H1 (cell line): ENCODE data around the gene PLCB1. TPM values are rescaled to one million over a fixed set of nuclear protein-coding genes. Genes with fewer than 3 reads are reported as not detected.

Experiments
- CTCF ChIA-PET: fragments of 300-600 bp; sonication (Branson Sonifier 250); formaldehyde crosslinking; loops from one replicate; lab custom pipeline; 2021; ENCODE audit not compliant: partially characterized antibody; lab: Charles Lee
- POLR2A ChIA-PET: fragments of 300-600 bp; sonication (Branson Sonifier 250); formaldehyde crosslinking; loops from one replicate; lab custom pipeline; 2021; ENCODE audit warnings: inconsistent platforms; ENCODE audit not compliant: partially characterized antibody; lab: Charles Lee
- DNase-seq, 2 experiments: peaks; one replicate each; pipeline versions ENCODE4 v3.0.0 to v3.0.0-alpha.2; 2010 to 2022; ENCODE audit warnings: low spot score in 2 of 2, low read depth in 1 of 2, mixed read lengths in 1 of 2
- FAIRE-seq: peaks from 2 replicates; lab custom pipeline; 2011; peaks lifted over from hg19 to GRCh38; lab: Jason Lieb, UNC
- H2AFZ ChIP-seq: 2 replicates; pipeline ENCODE4 v1.8.1; 2012; ENCODE audit warnings: low read length, inconsistent platforms
- H2AK5ac ChIP-seq: 2 replicates; pipeline ENCODE4 v1.6.1; 2013; ENCODE audit warnings: low read depth, low read length
- H2BK120ac ChIP-seq: replicated peaks from 2 replicates; pipeline ENCODE3; 2013; ENCODE audit warnings: low read depth, low read length, inconsistent platforms
- H2BK12ac ChIP-seq: 2 replicates; pipeline ENCODE4 v1.6.1; 2013; ENCODE audit warnings: low read depth, low read length
- H2BK15ac ChIP-seq: 2 replicates; pipeline ENCODE4 v1.6.1; 2013; ENCODE audit warnings: low read length
- H2BK20ac ChIP-seq: 2 replicates; pipeline ENCODE4 v1.6.1; 2013; ENCODE audit warnings: low read length
- H2BK5ac ChIP-seq: 2 replicates; pipeline ENCODE4 v1.6.1; 2013; ENCODE audit warnings: low read depth, low read length
- H3K14ac ChIP-seq: 2 replicates; pipeline ENCODE4 v1.6.1; 2013; ENCODE audit warnings: inconsistent platforms; ENCODE audit not compliant: insufficient read length
- H3K18ac ChIP-seq: 2 replicates; pipeline ENCODE4 v1.6.1; 2013; ENCODE audit warnings: low read length; ENCODE audit errors: extremely low read depth
- H3K23ac ChIP-seq: 2 replicates; pipeline ENCODE4 v1.6.1; 2013; ENCODE audit warnings: inconsistent platforms; ENCODE audit not compliant: insufficient read length
- H3K23me2 ChIP-seq: 2 replicates; pipeline ENCODE4 v1.6.1; 2013; ENCODE audit warnings: low read depth, low read length
- H3K27ac ChIP-seq: 2 replicates; pipeline ENCODE4 v1.6.1; 2011; ENCODE audit warnings: low read depth, low read length, inconsistent platforms
- H3K27me3 ChIP-seq, 4 experiments: replicated peaks in 1 of 4; 1 replicate in 1 of 4; 2 replicates in 3 of 4; pipeline versions ENCODE4 v1.6.1 to v1.8.1; 2011 to 2013; ENCODE audit warnings: low read length in 3 of 4, mild to moderate bottlenecking in 3 of 4, inconsistent platforms in 2 of 4, mixed read lengths in 2 of 4, moderate library complexity in 1 of 4; ENCODE audit not compliant: control insufficient read depth in 3 of 4, insufficient read depth in 3 of 4; ENCODE audit errors: extremely low read depth in 1 of 4
- H3K36me3 ChIP-seq, 4 experiments: 2 replicates each; pipeline versions ENCODE4 v1.6.1 to v1.8.1; 2011 to 2013; ENCODE audit warnings: mild to moderate bottlenecking in 4 of 4, low read length in 3 of 4, moderate library complexity in 2 of 4, control low read depth in 1 of 4, inconsistent platforms in 1 of 4; ENCODE audit not compliant: insufficient read depth in 4 of 4, control insufficient read depth in 2 of 4
- H3K4ac ChIP-seq: replicated peaks from 2 replicates; pipeline ENCODE3; 2013; ENCODE audit warnings: low read length, low read depth, mixed read lengths, inconsistent platforms; ENCODE audit not compliant: insufficient read length
- H3K4me1 ChIP-seq, 4 experiments: replicated peaks in 1 of 4; 1 replicate in 1 of 4; 2 replicates in 3 of 4; pipeline versions ENCODE4 v1.6.1 to v1.8.1; 2011 to 2013; ENCODE audit warnings: low read length in 3 of 4, inconsistent platforms in 2 of 4, mixed read lengths in 1 of 4; ENCODE audit not compliant: insufficient read depth in 4 of 4, control insufficient read depth in 3 of 4
- H3K4me2 ChIP-seq, 2 experiments: 2 replicates each; pipeline versions ENCODE4 v1.6.1 to v1.8.1; 2011 to 2013; ENCODE audit warnings: low read depth in 2 of 2, low read length in 2 of 2, control low read depth in 1 of 2, inconsistent platforms in 1 of 2, mild to moderate bottlenecking in 1 of 2; ENCODE audit not compliant: insufficient read depth in 1 of 2
- H3K4me3 ChIP-seq, 4 experiments: fragments of 200-600, 300-600 bp in 1 of 4; sonication (generic), shearing (Covaris generic), sonication (Bioruptor Twin) in 1 of 4; 2 replicates each; pipeline versions ENCODE4 v1.5.1 to v1.8.1; 2011 to 2016; ENCODE audit warnings: low read length in 4 of 4, low read depth in 3 of 4, control low read depth in 2 of 4, inconsistent platforms in 2 of 4, mild to moderate bottlenecking in 2 of 4, mixed read lengths in 1 of 4, moderate library complexity in 1 of 4; ENCODE audit not compliant: insufficient read depth in 2 of 4; ENCODE audit errors: extremely low read depth in 1 of 4
- H3K56ac ChIP-seq: replicated peaks from 2 replicates; pipeline ENCODE3; 2013; ENCODE audit warnings: low read depth, mild to moderate bottlenecking, mixed read lengths, low read length, inconsistent platforms; ENCODE audit not compliant: insufficient read length
- H3K79me1 ChIP-seq: 2 replicates; pipeline ENCODE4 v1.6.1; 2013; ENCODE audit warnings: low read depth, low read length, control low read depth
- H3K79me2 ChIP-seq, 2 experiments: 2 replicates each; pipeline versions ENCODE4 v1.6.1 to v1.8.1; 2012 to 2013; ENCODE audit warnings: low read length in 2 of 2, mild to moderate bottlenecking in 2 of 2, inconsistent platforms in 1 of 2; ENCODE audit not compliant: insufficient read depth in 2 of 2, control insufficient read depth in 1 of 2
- H3K9ac ChIP-seq, 4 experiments: replicated peaks in 1 of 4; 1 replicate in 1 of 4; 2 replicates in 3 of 4; pipeline versions ENCODE4 v1.6.1 to v1.8.1; 2011 to 2013; ENCODE audit warnings: low read depth in 3 of 4, low read length in 3 of 4, control low read depth in 2 of 4, mild to moderate bottlenecking in 2 of 4, moderate library complexity in 2 of 4, inconsistent platforms in 1 of 4; ENCODE audit errors: extremely low read depth in 1 of 4
- H3K9me3 ChIP-seq, 2 experiments: 2 replicates each; pipeline versions ENCODE4 v1.6.1 to v1.8.1; 2012 to 2013; ENCODE audit warnings: mild to moderate bottlenecking in 2 of 2, moderate library complexity in 2 of 2, control low read depth in 1 of 2, inconsistent platforms in 1 of 2, low read depth in 1 of 2, low read length in 1 of 2, mixed read lengths in 1 of 2; ENCODE audit not compliant: insufficient read depth in 2 of 2
- H4K20me1 ChIP-seq, 2 experiments: replicated peaks in 1 of 2; 2 replicates each; pipeline versions ENCODE3 to v1.8.1; 2011 to 2013; ENCODE audit warnings: inconsistent platforms in 2 of 2, low read length in 2 of 2, mild to moderate bottlenecking in 1 of 2; ENCODE audit not compliant: insufficient read depth in 2 of 2, control insufficient read depth in 1 of 2
- H4K5ac ChIP-seq: 2 replicates; pipeline ENCODE4 v1.6.1; 2013; ENCODE audit warnings: low read length, low read depth, mixed read lengths, inconsistent platforms; ENCODE audit not compliant: insufficient read length
- H4K8ac ChIP-seq: 2 replicates; pipeline ENCODE4 v1.8.0; 2013; ENCODE audit warnings: mild to moderate bottlenecking, moderate library complexity, low read length, inconsistent platforms; ENCODE audit not compliant: insufficient read depth; ENCODE audit errors: extremely low read depth
- H4K91ac ChIP-seq: replicated peaks from 2 replicates; pipeline ENCODE3; 2013; ENCODE audit warnings: low read length, mixed read lengths, inconsistent platforms; ENCODE audit not compliant: insufficient read length
- BRCA1 ChIP-seq: IDR thresholded peaks from 2 replicates; pipeline ENCODE4 v1.6.1; 2012; ENCODE audit warnings: low read depth, low read length, improper control_type of control experiment
- EGR1 ChIP-seq: IDR thresholded peaks from 2 replicates; pipeline ENCODE4 v1.6.1; 2011; ENCODE audit warnings: low read depth, low read length, borderline replicate concordance
- FOSL1 ChIP-seq: IDR thresholded peaks from 2 replicates; pipeline ENCODE4 v1.6.1; 2011; ENCODE audit warnings: mild to moderate bottlenecking, low read depth, low read length, moderate library complexity; ENCODE audit not compliant: insufficient read depth
- GTF2F1 ChIP-seq: IDR thresholded peaks from 2 replicates; pipeline ENCODE4 v1.6.1; 2012; ENCODE audit warnings: low read depth, low read length, improper control_type of control experiment, borderline replicate concordance
- RFX5 ChIP-seq: IDR thresholded peaks from 2 replicates; pipeline ENCODE4 v1.6.1; 2011; ENCODE audit warnings: low read depth, low read length, improper control_type of control experiment, borderline replicate concordance
- SAP30 ChIP-seq: fragments of 300-600 bp; sonication (generic); IDR thresholded peaks from 2 replicates; pipeline ENCODE4 v1.7.1; 2012; ENCODE audit warnings: low read length, moderate library complexity, mild to moderate bottlenecking, inconsistent platforms; ENCODE audit not compliant: insufficient read depth, insufficient replicate concordance
- SIX5 ChIP-seq: IDR thresholded peaks from 2 replicates; pipeline ENCODE4 v1.6.1; 2011; ENCODE audit warnings: mild to moderate bottlenecking, low read depth, low read length
- TAF7 ChIP-seq: optimal IDR thresholded peaks from 2 replicates; pipeline ENCODE3; 2011; ENCODE audit warnings: low read depth, mild to moderate bottlenecking, inconsistent platforms, low read length, moderate library complexity, borderline replicate concordance
- WGBS, 2 experiments: shearing (Covaris generic) in 1 of 2; methylation state at CpG; one replicate each; pipeline versions ENCODE4 v1.1.6 to v1.1.7; 2013 to 2015; ENCODE audit warnings: low lambda C conversion rate in 2 of 2, mixed read lengths in 2 of 2, inconsistent platforms in 1 of 2, low coverage in 1 of 2, missing lambda C conversion rate in 1 of 2; ENCODE audit not compliant: insufficient replicate concordance in 2 of 2, insufficient coverage in 1 of 2, insufficient read length in 1 of 2; ENCODE audit errors: extremely low coverage in 1 of 2, missing lambda C conversion rate in 1 of 2; 5-methylcytosine and 5-hydroxymethylcytosine counted together
- polyA plus RNA-seq, 7 experiments: library from polyadenylated mRNA; depleted of rRNA in 3 of 7; stranded (reverse) in 5 of 7; unstranded in 2 of 7; fragments of >200 nt in 5 of 7; fragments of 200-250 nt in 2 of 7; gene quantifications; 1 replicate in 5 of 7; 2 replicates in 1 of 7; 4 replicates in 1 of 7; pipeline versions ENCODE4 v1.2.1 to v1.2.3, GENCODE V29; 2011 to 2013; ENCODE audit warnings: missing spikeins in 2 of 7, mixed read lengths in 2 of 7
- total RNA-seq: library from RNA; stranded (reverse); fragmentation: NEBNext Ultra II Directional; extraction: Animal tissue kit (Norgen Biotek cat#: 25700); gene quantifications from 2 replicates; pipeline ENCODE4 v1.2.1, GENCODE V29; 2021
- TF ChIP-seq, protein P1 (sequence below): IDR thresholded peaks from 2 replicates; pipeline ENCODE4 v1.6.1; 2012; ENCODE audit warnings: inconsistent platforms
- TF ChIP-seq, protein P2 (sequence below): IDR thresholded peaks from 2 replicates; pipeline ENCODE4 v1.6.1; 2011; ENCODE audit warnings: low read depth, mild to moderate bottlenecking, low read length; ENCODE audit not compliant: insufficient read depth

Gene PLCB1
- total and polyA plus RNA-seq, 2 of the 8 experiments (the other 6 are each of a cell fraction or from before 2014, with no cell fraction given) = 2.6 to 9.1 TPM

- Histone ChIP-seq H3K36me3 (no peaks in the 10 kb centered on the region), H3K4me3 (no peak overlapping the region), H2BK120ac (no peak overlapping the region), H2AFZ (no peak overlapping the region), H3K9me3 (no peaks in the 10 kb centered on the region), H3K79me2 (no peaks in the 10 kb centered on the region), H3K23ac (no peak overlapping the region), H4K5ac (no peak overlapping the region), H2BK5ac (no peak overlapping the region), H2BK20ac (no peak overlapping the region), H3K23me2 (no peaks in the 10 kb centered on the region; the same call in 1 of the 2 replicates), H4K8ac (no peak overlapping the region), H3K27me3 (no peaks in the 10 kb centered on the region), H2BK15ac (no peak overlapping the region), H3K56ac (no peak overlapping the region), H4K20me1 (no peaks in the 10 kb centered on the region), H3K4ac (no peak overlapping the region), H3K4me1 (no peaks in the 10 kb centered on the region; a peak in 1 of 7 replicates), H3K14ac (no peak overlapping the region), H3K79me1 (no peaks in the 10 kb centered on the region), H3K9ac (no peak overlapping the region), H3K4me2 (no peak overlapping the region), H4K91ac (no peak overlapping the region), H2BK12ac (no peak overlapping the region), H3K18ac (no peak overlapping the region), H2AK5ac (no peak overlapping the region), H3K27ac (no peak overlapping the region)
- FAIRE-seq = no peak
- POLR2A ChIA-PET = no interaction called here
- CTCF ChIA-PET = no interaction called here
- no peak for DNase-seq
- 79% methylated on average over 1 of the region's 1 CpG; no CpG with 5 or more reads in 1 of the 2 experiments for WGBS, 2 experiments
- TF ChIP-seq, protein P1, sequence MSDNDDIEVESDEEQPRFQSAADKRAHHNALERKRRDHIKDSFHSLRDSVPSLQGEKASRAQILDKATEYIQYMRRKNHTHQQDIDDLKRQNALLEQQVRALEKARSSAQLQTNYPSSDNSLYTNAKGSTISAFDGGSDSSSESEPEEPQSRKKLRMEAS = no peak
- TF ChIP-seq RFX5 (no peak), SIX5 (no peak), BRCA1 (no peak), GTF2F1 (no peak), TAF7 (no peak), EGR1 (no peak), FOSL1 (no peak), SAP30 (no peak)
- TF ChIP-seq, protein P2, sequence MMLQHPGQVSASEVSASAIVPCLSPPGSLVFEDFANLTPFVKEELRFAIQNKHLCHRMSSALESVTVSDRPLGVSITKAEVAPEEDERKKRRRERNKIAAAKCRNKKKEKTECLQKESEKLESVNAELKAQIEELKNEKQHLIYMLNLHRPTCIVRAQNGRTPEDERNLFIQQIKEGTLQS = no peak
Measured at GRCh38 chr20:8152183-8152582, 20.1 kb downstream of the PLCB1 start.
